H1 (cell line): ENCODE results near the gene CLINT1.

Source experiments
- CEBPB ChIP-seq: IDR thresholded peaks from 2 replicates; pipeline ENCODE4 v1.6.1; 2012; ENCODE audit warnings: low read depth, low read length
- CHD1 ChIP-seq: IDR thresholded peaks from 2 replicates; pipeline ENCODE4 v1.6.1; 2012; ENCODE audit warnings: low read depth, low read length, improper control_type of control experiment
- EP300 ChIP-seq, 2 experiments: IDR thresholded peaks; 1 replicate in 1 of 2; 2 replicates in 1 of 2; pipeline ENCODE4 v1.6.1; 2011 to 2012; ENCODE audit warnings: low read depth in 2 of 2, low read length in 2 of 2, mild to moderate bottlenecking in 2 of 2, borderline replicate concordance in 1 of 2, inconsistent platforms in 1 of 2, moderate library complexity in 1 of 2
- JUND ChIP-seq: IDR thresholded peaks from 2 replicates; pipeline ENCODE4 v1.6.1; 2011; ENCODE audit warnings: mild to moderate bottlenecking, improper control_type of control experiment, low read length
- POLR2A ChIP-seq, 2 experiments: IDR thresholded peaks; 1 replicate in 1 of 2; 2 replicates in 1 of 2; pipeline ENCODE4 v1.6.1; 2011; ENCODE audit warnings: low read depth in 2 of 2, low read length in 2 of 2, mild to moderate bottlenecking in 2 of 2; ENCODE audit errors: control extremely low read depth in 1 of 2
- POU5F1 ChIP-seq: IDR thresholded peaks from 2 replicates; pipeline ENCODE4 v1.6.1; 2011; ENCODE audit warnings: low read depth, mild to moderate bottlenecking, low read length, moderate library complexity
- SIN3A ChIP-seq, 2 experiments: IDR thresholded peaks in 1 of 2; conservative IDR thresholded peaks in 1 of 2; 2 replicates each; pipeline ENCODE4 v1.6.1; 2011 to 2012; ENCODE audit warnings: low read length in 2 of 2, improper control_type of control experiment in 1 of 2, low read depth in 1 of 2, mild to moderate bottlenecking in 1 of 2
- TAF1 ChIP-seq: IDR thresholded peaks from 2 replicates; pipeline ENCODE4 v1.6.1; 2011; ENCODE audit warnings: mild to moderate bottlenecking, low read depth, low read length
- TF ChIP-seq, protein P1 (sequence below), 3 experiments: IDR thresholded peaks; 1 replicate in 2 of 3; 2 replicates in 1 of 3; pipeline versions ENCODE4 v1.5.1 to v1.6.1; 2011; ENCODE audit warnings: low read length in 3 of 3, mild to moderate bottlenecking in 3 of 3, inconsistent platforms in 2 of 3, low read depth in 1 of 3, moderate library complexity in 1 of 3; ENCODE audit not compliant: insufficient read depth in 1 of 3; ENCODE audit errors: control extremely low read depth in 1 of 3
- TF ChIP-seq, protein P2 (sequence below): IDR thresholded peaks from 2 replicates; pipeline ENCODE4 v1.6.1; 2012; ENCODE audit warnings: inconsistent platforms

GRCh38 chr5:157866536-157866935, 7.6 kb upstream of the CLINT1 start:
- TF ChIP-seq POLR2A (IDR thresholded peaks at IDR 0.05; ENCODE audit: control extremely low read depth in 1 of 2, low read depth in 2 of 2, low read length in 2 of 2) (no peak), TAF1 (no peak), EP300 (IDR thresholded peaks at IDR 0.05; ENCODE audit: borderline replicate concordance in 1 of 2, low read depth in 2 of 2, low read length in 2 of 2) (no peak), CEBPB (no peak), JUND (no peak), CHD1 (no peak), POU5F1 (no peak), SIN3A (conservative IDR thresholded peaks at IDR 0.05 in 1 of 2, IDR thresholded peaks at IDR 0.05 in 1 of 2; ENCODE audit: low read depth in 1 of 2, low read length in 2 of 2) (no peak)
- TF ChIP-seq, protein P1, sequence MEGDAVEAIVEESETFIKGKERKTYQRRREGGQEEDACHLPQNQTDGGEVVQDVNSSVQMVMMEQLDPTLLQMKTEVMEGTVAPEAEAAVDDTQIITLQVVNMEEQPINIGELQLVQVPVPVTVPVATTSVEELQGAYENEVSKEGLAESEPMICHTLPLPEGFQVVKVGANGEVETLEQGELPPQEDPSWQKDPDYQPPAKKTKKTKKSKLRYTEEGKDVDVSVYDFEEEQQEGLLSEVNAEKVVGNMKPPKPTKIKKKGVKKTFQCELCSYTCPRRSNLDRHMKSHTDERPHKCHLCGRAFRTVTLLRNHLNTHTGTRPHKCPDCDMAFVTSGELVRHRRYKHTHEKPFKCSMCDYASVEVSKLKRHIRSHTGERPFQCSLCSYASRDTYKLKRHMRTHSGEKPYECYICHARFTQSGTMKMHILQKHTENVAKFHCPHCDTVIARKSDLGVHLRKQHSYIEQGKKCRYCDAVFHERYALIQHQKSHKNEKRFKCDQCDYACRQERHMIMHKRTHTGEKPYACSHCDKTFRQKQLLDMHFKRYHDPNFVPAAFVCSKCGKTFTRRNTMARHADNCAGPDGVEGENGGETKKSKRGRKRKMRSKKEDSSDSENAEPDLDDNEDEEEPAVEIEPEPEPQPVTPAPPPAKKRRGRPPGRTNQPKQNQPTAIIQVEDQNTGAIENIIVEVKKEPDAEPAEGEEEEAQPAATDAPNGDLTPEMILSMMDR (IDR thresholded peaks at IDR 0.05; ENCODE audit: control extremely low read depth in 1 of 3, insufficient read depth in 1 of 3, low read depth in 1 of 3, low read length in 3 of 3), result no peak
- TF ChIP-seq, protein P2, sequence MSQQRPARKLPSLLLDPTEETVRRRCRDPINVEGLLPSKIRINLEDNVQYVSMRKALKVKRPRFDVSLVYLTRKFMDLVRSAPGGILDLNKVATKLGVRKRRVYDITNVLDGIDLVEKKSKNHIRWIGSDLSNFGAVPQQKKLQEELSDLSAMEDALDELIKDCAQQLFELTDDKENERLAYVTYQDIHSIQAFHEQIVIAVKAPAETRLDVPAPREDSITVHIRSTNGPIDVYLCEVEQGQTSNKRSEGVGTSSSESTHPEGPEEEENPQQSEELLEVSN, result no peak
